Hypothalamus (tissue), 51 donors: ENCODE results near the gene FARP1.
"Not testable (repeated sequence)": the region's sequence is repeated elsewhere in the genome, so short reads cannot be mapped to it uniquely, and the experiment has no call there.

Experiments used
- DNase-seq, 51 donors: peaks; one replicate each; lab custom pipeline; 2025; lab: John Stamatoyannopoulos, UW

Gene FARP1

GRCh38 chr13:98223741-98224140 is 80.8 kb downstream of the FARP1 start:
- no peak for DNase-seq

- DNase-seq = no peak
Measured at GRCh38 chr13:98224557-98224956, 81.7 kb downstream of the FARP1 start.

DNA sequence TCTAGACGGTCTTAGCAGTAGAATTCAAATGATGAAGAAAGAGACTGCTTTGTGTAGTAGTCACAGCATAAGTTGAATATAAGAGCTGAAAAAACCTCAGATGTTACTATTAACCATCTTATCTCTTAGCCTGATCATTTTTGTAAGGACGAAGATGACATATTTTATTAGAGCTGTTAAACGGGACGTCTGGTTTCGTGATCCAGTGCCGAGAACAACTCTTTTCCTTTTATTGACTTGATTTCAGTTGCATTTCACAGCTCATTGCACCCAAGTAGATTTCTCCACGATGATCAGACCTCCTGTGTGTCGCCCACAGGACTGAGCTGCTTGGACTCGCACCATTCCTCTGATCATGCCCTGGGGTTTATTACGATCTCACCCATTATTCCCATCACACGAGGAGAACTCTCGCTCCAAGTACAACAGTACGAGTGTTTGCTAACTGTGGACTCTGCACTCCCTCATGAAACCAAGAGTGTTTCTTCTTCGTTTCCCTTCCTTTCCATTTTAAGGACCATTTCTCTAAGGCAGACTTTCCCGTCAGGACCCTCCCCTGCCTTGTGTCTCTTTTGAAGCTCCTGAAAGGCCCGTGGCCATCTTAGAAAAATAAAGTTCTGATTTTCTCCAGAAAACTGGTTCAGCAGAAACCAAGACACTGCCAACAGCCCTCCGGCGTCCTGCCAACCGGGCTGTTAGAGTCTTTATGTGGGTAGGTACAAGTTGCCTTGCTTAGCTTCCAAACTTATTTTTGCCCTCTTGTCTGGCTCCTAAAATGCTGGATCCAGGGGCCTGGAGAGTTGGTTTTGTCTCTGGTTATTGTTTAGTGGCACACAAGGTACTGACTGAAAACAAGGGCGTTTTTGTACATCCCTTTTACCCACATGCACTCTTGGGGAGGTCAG is 82.4 kb downstream of the FARP1 start:
- DNase-seq = peak in 33 of 51 donors; percentile 6 to 81 (median 36)

DNA sequence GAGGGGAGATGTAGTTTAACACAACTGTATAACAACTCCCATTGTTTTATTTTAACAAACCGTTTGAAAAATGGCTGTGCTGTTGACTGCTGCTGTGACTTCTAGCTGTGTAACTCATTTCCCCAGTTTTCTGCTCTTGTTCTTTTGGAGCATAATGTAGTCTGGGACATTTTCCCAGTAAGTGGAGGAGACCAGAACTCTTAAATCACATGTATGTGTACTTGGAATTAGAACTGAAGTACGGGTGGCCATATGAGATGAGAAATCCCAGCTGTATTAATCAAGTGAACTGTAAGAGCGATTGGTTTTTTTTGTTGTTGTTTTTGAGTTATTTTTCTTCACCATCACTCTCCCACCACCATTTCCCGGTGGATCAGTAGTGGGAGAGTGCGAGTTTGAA is 83.6 kb downstream of the FARP1 start:
- DNase-seq = no peak

DNA sequence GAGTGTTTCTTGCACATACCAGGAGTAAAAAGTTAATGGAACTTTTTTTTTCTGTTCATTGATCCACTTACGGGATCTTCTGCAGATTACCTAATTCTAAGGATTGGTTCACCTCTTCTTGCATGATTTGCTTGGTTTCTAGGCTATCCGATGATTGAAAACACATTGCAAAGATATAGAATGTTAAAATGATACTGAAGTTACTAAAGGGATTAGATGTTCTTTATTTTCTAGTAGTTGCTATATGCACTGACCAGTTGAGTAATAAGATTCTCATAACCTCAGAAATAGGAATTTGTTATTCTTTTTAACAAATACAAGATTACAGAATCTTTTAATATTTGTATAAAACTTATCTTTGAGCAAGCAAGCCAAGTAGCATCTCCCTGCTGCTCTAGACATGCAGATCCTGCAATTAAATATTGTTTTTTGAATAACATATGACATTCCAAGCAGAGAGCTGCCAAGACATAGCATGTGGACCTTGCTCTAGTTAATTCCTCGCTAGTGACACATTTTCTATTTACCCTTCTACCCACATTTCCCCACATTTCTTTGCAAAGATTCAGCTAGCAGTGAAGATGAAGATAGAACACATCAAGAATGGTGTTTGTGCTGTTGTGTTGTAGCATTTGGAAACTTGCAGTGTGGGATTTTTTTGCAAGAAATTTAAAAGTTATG is 85.9 kb downstream of the FARP1 start:
- no peak for DNase-seq

DNA sequence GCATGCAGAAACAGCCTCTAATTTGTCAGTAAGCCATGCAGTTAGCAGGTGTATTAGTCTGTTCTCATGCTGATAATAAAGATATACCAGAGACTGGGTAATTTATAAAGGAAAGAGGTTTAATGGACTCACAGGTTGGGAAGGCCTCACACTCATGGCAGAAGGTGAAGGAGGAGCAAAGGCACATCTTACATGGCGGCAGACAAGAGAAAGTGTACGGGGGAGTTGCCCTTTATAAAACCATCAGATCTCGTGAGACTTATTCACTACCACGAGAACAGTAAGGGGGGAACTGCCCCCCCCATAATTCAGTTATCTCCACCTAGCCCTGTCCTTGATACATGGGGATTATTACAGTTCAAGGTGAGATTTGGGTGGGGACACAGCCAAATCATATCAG is 87.9 kb downstream of the FARP1 start:
- not testable (repeated sequence) for DNase-seq

GRCh38 chr13:98232456-98232855 is 89.6 kb downstream of the FARP1 start:
- DNase-seq = no peak

DNA sequence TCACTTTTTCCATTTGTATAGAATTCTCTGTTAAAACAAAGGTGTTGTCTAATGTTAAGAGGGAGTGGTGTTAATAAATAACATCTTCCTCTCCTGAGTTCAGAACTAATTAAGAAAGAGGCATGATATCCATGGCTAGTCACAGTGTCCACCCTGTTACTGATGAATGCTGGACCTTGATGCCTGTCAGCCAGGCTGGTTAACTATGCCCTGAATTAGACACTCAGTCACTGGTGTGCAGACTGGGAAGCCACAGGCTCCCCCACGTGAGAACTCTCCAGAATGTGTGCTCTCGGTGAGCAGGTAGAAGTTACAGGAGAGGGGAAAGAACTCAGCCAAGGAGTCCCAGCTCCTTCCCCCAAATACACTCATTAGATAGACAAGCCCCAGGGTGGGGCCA is 90.2 kb downstream of the FARP1 start:
- no peak for DNase-seq

GRCh38 chr13:98234348-98234747 is 91.5 kb downstream of the FARP1 start:
- DNase-seq = no peak

- DNase-seq = no peak
Measured at GRCh38 chr13:98236197-98236596, 93.3 kb downstream of the FARP1 start.

GRCh38 chr13:98237331-98237730 is 94.4 kb downstream of the FARP1 start:
- no peak for DNase-seq

DNA sequence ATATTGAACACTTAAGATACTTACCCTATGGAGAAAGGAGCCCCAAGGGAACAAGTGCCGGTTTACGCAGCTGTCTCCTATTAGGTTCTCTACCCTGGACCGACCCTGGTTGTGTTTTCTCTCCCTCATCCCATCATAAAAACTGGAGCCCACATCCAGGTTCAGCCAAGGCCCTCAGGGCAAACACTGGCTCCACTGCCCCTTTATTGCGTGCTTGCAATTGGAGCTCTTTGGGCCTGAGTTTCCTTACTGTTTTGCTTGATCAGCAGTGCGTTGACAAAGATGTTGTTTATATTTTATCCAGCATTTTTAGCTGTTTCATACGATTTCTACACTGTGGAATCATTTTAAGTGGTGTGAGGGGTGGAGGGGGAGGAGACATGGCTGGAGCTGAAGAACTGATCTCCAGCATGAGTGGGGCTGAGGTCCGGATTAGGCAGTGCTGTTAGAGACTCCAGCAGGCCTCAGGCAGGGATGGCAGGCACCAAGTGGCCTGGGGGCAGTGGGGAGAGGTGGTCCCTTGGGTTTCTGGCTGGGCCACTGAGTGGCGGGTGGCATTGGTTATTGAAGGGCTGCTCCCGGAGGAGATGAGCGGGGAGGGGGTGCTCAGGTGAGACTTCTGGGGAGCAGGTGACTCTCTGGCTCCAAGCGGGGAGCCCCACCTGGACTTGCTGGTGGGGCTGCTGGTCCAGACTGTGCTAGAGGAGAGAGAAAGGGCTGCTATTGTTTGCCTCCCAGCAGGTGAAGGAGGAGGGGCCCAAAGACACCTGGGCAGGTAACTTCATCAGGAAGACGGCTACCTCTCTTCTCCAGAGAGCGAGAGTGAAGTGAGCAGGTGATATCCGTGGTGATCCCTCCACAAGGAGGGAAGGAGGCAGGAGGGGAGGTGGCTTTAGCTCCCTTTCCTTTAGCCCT is 96.5 kb downstream of the FARP1 start:
- no peak for DNase-seq

GRCh38 chr13:98240135-98240534 is 97.2 kb downstream of the FARP1 start:
- DNase-seq = no peak

GRCh38 chr13:98240974-98241373 is 98.1 kb downstream of the FARP1 start:
- DNase-seq = no peak

- DNase-seq = no peak
Measured at GRCh38 chr13:98241976-98242375, 99.1 kb downstream of the FARP1 start.

- DNase-seq = no peak
Measured at GRCh38 chr13:98242403-98242802, 99.5 kb downstream of the FARP1 start.

DNA sequence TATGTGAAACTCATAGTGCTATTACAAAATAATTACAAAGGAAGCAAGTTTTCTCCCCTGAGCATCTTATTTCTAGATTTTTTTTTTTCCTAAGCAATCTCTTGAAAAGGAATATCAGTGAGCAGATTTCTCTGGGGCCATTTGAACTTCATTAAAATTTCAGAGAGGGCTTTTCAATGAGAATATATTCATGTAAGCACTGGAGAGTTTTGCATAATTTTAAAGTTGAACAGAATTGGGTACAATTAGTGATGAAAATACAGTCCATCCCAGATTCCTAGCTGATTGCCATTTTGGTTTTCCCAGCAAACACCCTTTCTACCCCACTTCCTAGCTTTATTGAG is 101.0 kb downstream of the FARP1 start:
- DNase-seq = no peak

- DNase-seq = no peak
Measured at GRCh38 chr13:98246538-98247172, 103.8 kb downstream of the FARP1 start.

DNA sequence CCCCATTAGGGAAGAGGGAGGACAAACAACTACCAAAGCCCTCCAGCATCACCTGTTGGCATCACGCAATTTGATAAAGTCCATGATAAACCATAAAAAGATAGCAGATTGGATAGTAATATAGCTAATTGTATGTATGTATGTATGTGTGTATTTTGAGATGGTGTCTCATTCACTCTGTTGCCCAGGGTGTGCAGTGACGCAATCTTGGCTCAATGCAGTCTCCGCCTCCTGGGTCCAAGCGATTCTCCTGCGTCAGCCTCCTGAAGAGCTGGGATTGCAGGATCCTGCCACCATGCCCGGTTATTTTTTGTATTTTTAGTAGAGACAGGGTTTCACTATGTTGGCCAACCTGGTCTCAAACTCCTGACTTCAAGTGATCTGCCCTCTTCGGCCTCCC is 108.8 kb downstream of the FARP1 start:
- no peak for DNase-seq

- DNase-seq = no peak
Measured at GRCh38 chr13:98252931-98253470, 110.1 kb downstream of the FARP1 start.
